HG03521 (cell line): ENCODE results near the gene PSPN.

Source experiments
- ATAC-seq: cut with Tn5 transposase; IDR thresholded peaks from one replicate; pipeline ENCODE4 v1.9.1; 2021; ENCODE audit warnings: mild to moderate bottlenecking, moderate library complexity; ENCODE audit not compliant: unreplicated experiment

The PSPN gene, protein sequence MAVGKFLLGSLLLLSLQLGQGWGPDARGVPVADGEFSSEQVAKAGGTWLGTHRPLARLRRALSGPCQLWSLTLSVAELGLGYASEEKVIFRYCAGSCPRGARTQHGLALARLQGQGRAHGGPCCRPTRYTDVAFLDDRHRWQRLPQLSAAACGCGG

GRCh38 chr19:6375411-6376010, at the start of gene PSPN:
PSPN (minus strand) TSS chr19:6375933; CDS start chr19:6375849, 84 bp downstream.
- no peak for ATAC-seq

DNA sequence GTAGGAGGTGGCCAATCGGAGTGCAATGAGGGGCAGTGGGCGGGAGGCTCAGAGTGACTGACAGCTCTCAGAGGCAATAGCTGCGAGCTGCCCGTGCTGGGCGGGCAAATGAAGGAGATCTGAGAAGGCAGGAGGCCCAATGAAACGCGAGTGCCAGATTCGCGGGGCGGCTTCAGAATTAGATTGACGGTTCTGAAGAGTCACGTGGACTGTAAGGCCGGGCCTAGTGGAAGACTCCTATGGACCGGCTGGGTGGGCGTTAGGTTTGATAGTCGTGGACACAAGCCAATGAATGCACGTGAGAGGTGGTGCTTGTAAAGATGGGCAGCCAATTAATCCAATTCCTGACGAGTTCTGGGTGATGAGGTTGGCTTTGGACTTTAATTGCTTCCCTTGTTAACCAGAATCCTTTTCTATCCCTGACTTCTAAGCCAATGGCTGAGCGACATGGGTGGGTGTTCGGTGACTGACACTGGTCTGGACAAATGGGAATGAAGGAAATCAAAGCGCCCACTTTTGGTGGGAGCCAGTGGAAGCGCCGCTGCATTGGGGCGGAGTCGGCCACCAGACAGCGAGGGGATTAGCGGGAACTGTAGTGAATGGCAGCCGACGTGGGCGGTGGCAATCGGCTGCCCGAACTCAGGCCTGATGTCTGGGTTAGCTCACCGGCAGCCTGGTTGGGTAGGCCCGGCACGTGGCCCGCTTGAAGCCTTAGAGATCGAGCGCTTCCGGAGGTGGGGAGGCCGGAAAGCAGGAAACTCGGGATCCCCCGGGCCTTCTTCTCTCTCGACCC, 49.4 kb upstream of the PSPN start:
- peak; percentile 81 for ATAC-seq

GRCh38 chr19:6424195-6424938, 48.6 kb upstream of the PSPN start, which contains the start of gene KHSRP:
KHSRP (minus strand) TSS chr19:6424811; CDS start chr19:6424701, 110 bp downstream.
- ATAC-seq = peak; percentile 0

GRCh38 chr19:6423499-6424194, 47.9 kb upstream of the PSPN start:
- ATAC-seq = no peak

DNA sequence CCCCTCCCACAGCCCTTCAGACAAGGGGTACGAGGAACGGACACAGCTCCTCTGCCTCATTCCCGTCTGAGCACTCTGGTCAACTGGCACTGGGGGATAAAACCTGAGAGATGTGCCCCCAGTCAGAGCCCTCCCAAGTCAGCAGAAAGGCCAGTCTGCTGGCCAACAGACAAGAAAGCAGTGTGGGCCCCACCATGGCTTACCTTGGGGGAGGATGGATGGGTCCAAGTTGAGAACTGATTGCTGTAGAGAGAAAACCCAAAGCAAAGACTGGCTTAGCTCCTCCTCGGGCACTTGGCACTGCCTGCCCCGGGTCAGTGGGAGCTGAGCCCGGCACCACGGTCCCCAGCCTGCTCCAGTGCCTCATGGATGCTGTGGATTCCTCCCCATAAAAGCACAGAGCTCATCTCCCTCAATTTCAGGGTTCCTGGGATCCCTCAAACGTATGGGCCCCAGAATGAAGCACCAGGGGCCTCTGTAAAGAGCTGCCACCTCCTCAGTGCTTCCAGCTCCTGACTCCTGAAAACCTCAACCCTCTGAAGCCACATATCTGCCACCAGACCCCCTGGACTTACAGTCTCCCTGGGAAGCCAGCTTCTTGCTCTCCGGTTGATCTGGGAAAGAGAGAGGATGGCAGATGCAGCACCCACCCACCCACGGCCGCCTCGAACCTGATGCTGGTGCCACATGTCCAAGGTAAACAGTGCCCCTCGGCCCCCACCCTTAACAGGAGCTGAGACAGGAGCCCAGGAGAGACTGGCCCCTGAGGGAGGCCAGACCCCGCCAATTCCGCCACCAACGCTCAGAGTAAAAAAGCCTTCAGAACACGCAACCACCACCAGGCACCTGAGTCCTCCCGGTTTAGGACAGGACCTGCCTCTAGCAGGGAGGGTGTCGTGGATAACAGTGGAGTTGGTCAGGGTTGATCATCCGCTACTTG, 45.6 kb upstream of the PSPN start:
- no peak for ATAC-seq

GRCh38 chr19:6418562-6418932, 42.8 kb upstream of the PSPN start:
- ATAC-seq = no peak

DNA sequence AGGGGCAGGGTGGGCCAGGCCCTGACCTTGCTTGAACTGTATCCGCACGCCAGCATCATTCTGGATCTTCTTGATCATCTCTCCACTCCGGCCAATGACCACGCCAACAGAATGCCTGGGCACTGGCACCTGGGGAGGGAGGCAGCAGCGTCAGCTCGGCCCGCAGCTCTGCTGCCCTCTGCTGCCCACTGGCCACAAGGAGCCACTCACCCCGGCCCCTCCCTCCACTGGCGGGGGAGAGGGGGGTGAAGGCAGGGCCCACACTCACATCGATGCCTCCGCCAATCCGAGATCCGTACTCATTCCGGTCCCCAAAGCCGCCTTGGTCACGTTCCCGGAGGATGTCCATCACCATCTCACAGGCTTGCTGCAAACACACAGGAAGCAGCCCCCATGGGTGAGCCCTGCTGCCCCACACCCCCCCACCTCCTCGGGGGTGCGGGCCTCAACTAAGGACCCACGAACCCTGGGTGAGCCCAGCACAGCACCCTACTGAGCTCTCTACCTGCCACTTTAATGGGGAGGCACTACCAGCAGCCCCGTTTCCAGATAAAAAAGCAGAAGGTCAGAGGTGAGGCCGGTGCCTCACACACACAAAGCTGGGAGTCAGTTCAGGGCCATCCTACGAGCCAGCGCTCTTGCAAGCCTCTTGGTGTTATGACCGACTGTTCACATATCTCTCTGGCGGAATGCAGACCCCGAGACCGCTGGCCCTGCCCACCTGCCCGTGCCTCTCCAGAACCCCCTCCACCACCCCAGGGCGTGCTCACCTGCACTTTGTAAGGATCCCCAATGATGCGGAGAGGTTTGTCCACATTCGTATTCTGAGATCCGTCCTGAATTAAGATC, 42.2 kb upstream of the PSPN start:
- no peak for ATAC-seq

- ATAC-seq = no peak
Measured at GRCh38 chr19:6416658-6417405, 41.1 kb upstream of the PSPN start.

- no peak for ATAC-seq
Measured at GRCh38 chr19:6415591-6416190, 40.0 kb upstream of the PSPN start.

DNA sequence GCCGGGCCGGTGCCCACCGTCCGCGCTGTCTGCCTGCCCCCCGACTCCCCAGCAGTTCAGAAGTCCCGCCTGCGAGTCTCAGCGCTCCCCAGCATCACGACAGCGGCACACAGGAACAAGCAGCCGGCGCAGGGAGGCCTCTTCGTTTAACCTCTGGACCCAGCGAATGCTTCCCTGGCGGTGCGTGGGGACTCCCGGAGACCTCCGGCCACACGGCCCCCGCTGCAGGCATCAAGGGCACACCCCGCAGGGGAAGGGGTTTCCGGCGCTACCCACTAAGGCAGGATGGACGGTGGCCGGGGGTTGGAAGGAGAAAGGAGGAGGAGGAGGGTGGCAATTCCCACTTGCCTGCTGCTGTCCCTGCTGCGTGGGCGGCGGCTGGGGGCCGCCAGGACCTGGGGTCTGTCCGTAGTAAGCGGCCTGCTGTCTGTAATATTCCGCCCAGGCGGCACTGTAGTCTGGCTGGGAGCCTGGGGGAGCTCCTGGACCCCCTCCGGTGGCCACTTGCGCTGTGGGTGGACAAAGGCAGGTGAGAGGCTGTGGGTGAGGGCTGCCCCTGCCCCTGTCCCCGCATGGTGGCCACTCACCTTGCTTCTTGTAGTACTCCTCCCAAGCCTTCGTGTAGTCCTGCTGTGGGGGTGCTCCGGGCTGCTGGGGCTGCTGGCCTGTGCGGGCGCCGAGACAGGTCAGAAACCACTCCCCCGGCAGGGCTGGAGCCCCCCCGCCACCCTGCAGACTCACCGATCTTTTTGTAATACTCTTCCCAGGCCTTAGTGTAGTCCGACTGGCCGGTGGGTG, 39.3 kb upstream of the PSPN start:
- ATAC-seq = no peak

GRCh38 chr19:6413721-6414643, 38.2 kb upstream of the PSPN start:
- ATAC-seq = no peak

DNA sequence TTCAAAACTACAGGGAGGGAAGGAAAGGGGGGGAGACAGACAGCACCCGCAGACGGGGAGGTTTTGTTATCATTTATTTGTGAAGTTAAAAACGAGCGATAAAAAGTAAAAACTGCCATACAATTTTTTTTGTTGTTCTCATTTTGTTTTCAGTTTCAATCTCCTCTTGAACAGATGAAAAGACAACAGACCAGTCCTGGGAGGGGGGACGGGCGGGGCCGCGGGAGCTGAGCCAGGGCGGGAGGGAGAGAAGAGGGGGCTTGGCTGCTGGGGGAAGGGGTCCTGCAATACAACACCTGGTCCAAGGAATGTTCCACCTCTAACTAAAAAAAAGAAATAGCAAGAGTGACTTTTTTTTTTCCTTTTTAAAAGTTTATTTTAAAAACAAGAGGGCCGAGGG, 37.6 kb upstream of the PSPN start:
- ATAC-seq = no peak

DNA sequence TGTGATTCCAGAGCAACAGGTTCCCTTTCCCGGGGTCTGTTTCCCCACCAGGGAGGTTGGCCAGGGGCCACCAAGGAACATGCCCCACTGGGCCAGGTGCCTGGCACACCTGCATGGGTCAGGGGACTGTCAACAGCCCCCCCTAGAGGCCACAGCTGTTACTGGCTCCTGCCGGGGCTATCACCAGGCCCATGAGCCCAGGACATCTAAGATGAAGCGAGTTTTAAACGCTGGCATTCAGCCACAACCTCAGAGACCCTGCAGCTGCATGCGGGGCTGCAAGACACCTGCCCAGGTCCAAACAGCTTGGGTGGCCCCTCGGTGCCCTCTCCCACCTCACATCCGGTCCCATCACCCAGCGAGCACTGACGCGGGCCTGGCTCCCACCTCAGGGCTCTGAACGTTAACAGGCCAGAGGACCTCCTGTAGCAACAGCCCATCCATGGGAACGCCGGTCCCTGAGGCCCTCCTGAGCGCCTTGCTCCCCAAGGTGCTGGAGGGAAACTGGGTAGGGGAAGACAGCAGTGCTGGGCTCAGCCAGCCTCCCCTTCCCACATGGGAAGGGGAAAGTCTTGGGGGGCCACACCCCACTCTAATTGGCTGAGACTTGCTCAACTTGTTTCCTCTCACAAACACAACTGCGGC, 36.8 kb upstream of the PSPN start:
- no peak for ATAC-seq

- ATAC-seq = no peak
Measured at GRCh38 chr19:6412061-6412446, 36.3 kb upstream of the PSPN start.

- ATAC-seq = no peak
Measured at GRCh38 chr19:6409346-6409745, 33.6 kb upstream of the PSPN start.
